Measurements from ENCODE around the gene EIF4G3.

Gene EIF4G3

GRCh38 chr1:20997602-20998224 lies 179.0 kb downstream of the EIF4G3 start:
- H2BK15ac ChIP-seq (ENCODE audit: low read depth, poor library complexity, severe bottlenecking), result no peak overlapping the region
- no peak overlapping the region for H3K4me2 ChIP-seq (ENCODE audit: low read length, poor library complexity, severe bottlenecking)
- H3K23ac ChIP-seq (ENCODE audit: low read length in 2 of 2), result no peak overlapping the region
- H3K4ac ChIP-seq (ENCODE audit: low read depth in 1 of 2, low read length in 2 of 2), result no peak overlapping the region
- H2BK120ac ChIP-seq (ENCODE audit: low read depth, low read length), result no peak overlapping the region
- DNase-seq, result no peak
- H3K27me3 ChIP-seq (ENCODE audit: control insufficient read depth in 1 of 2, insufficient read depth in 1 of 2, low read length in 2 of 2), result no peaks in the 10 kb centered on the region
- H3K9ac ChIP-seq (ENCODE audit: low read length), result no peak overlapping the region
- no peak overlapping the region for H3K27ac ChIP-seq (ENCODE audit: low read length, poor library complexity, severe bottlenecking)
- H3K36me3 ChIP-seq (ENCODE audit: control insufficient read depth in 1 of 2, insufficient read depth in 2 of 2, low read depth in 1 of 2, low read length in 2 of 2), result peaks cover 0 to 5% of the 10 kb centered on the region in 2 experiments
- H3K9me3 ChIP-seq (ENCODE audit: control insufficient read depth, low read length), result no peaks in the 10 kb centered on the region
- H3K4me1 ChIP-seq (ENCODE audit: control insufficient read depth, insufficient read depth, low read depth, low read length), result no peaks in the 10 kb centered on the region
- H3K4me3 ChIP-seq (ENCODE audit: insufficient read depth in 1 of 2, low read depth in 1 of 2, low read length in 2 of 2), result no peak overlapping the region
- WGBS, result 95% methylated on average over 2 of the region's 3 CpGs
- H2BK12ac ChIP-seq (ENCODE audit: low read length in 2 of 2), result no peak overlapping the region
- H3K79me1 ChIP-seq (replicated peaks; ENCODE audit: low read length, poor library complexity, severe bottlenecking), result peaks cover 17% of the 10 kb centered on the region
- H4K8ac ChIP-seq (ENCODE audit: low read length), result no peak overlapping the region
- H2BK5ac ChIP-seq (ENCODE audit: low read depth, low read length, poor library complexity, severe bottlenecking), result no peak overlapping the region
- H3K14ac ChIP-seq (ENCODE audit: low read length in 2 of 2), result no peak overlapping the region
- no peak overlapping the region for H2AFZ ChIP-seq (ENCODE audit: low read depth, low read length)
- H4K91ac ChIP-seq (ENCODE audit: low read length), result no peak overlapping the region
- H3K18ac ChIP-seq (ENCODE audit: low read depth in 1 of 2, low read length in 2 of 2), result no peak overlapping the region
- no peak overlapping the region for H2AK5ac ChIP-seq (ENCODE audit: low read length, severe bottlenecking)

GRCh38 chr1:20996554-20996953 lies 180.1 kb downstream of the EIF4G3 start:
- Histone ChIP-seq H3K18ac (ENCODE audit: low read depth in 1 of 2, low read length in 2 of 2) (no peak overlapping the region), H3K4me2 (ENCODE audit: low read length, poor library complexity, severe bottlenecking) (no peak overlapping the region), H3K4me3 (ENCODE audit: insufficient read depth in 1 of 2, low read depth in 1 of 2, low read length in 2 of 2) (no peak overlapping the region), H3K4me1 (ENCODE audit: control insufficient read depth, insufficient read depth, low read depth, low read length) (no peaks in the 10 kb centered on the region), H2BK12ac (ENCODE audit: low read length in 2 of 2) (no peak overlapping the region), H3K4ac (ENCODE audit: low read depth in 1 of 2, low read length in 2 of 2) (no peak overlapping the region), H2BK5ac (ENCODE audit: low read depth, low read length, poor library complexity, severe bottlenecking) (no peak overlapping the region), H3K9ac (ENCODE audit: low read length) (no peak overlapping the region), H4K91ac (ENCODE audit: low read length) (no peak overlapping the region), H3K79me1 (replicated peaks; ENCODE audit: low read length, poor library complexity, severe bottlenecking) (peaks cover 15% of the 10 kb centered on the region), H4K8ac (ENCODE audit: low read length) (no peak overlapping the region), H3K23ac (ENCODE audit: low read length in 2 of 2) (no peak overlapping the region), H3K27me3 (ENCODE audit: control insufficient read depth in 1 of 2, insufficient read depth in 1 of 2, low read length in 2 of 2) (no peaks in the 10 kb centered on the region), H2AFZ (ENCODE audit: low read depth, low read length) (no peak overlapping the region), H2AK5ac (ENCODE audit: low read length, severe bottlenecking) (no peak overlapping the region), H3K27ac (ENCODE audit: low read length, poor library complexity, severe bottlenecking) (no peak overlapping the region), H3K14ac (ENCODE audit: low read length in 2 of 2) (no peak overlapping the region), H2BK15ac (ENCODE audit: low read depth, poor library complexity, severe bottlenecking) (no peak overlapping the region), H2BK120ac (ENCODE audit: low read depth, low read length) (no peak overlapping the region), H3K36me3 (ENCODE audit: control insufficient read depth in 1 of 2, insufficient read depth in 2 of 2, low read depth in 1 of 2, low read length in 2 of 2) (peaks cover 0 to 5% of the 10 kb centered on the region in 2 experiments), H3K9me3 (ENCODE audit: control insufficient read depth, low read length) (no peaks in the 10 kb centered on the region)
- no peak for DNase-seq

GRCh38 chr1:20993716-20994575 lies 182.8 kb downstream of the EIF4G3 start:
- no peak overlapping the region for H3K23ac ChIP-seq (ENCODE audit: low read length in 2 of 2)
- no peak overlapping the region for H4K91ac ChIP-seq (ENCODE audit: low read length)
- H2AFZ ChIP-seq (ENCODE audit: low read depth, low read length), result no peak overlapping the region
- H3K14ac ChIP-seq (ENCODE audit: low read length in 2 of 2), result no peak overlapping the region
- peaks cover 22% of the 10 kb centered on the region for H3K79me1 ChIP-seq (replicated peaks; ENCODE audit: low read length, poor library complexity, severe bottlenecking)
- no peak overlapping the region for H3K4me3 ChIP-seq (ENCODE audit: insufficient read depth in 1 of 2, low read depth in 1 of 2, low read length in 2 of 2)
- no peak overlapping the region for H3K9ac ChIP-seq (ENCODE audit: low read length)
- no peak overlapping the region for H3K27ac ChIP-seq (ENCODE audit: low read length, poor library complexity, severe bottlenecking)
- H3K36me3 ChIP-seq (ENCODE audit: control insufficient read depth in 1 of 2, insufficient read depth in 2 of 2, low read depth in 1 of 2, low read length in 2 of 2), result peaks cover 4 to 6% of the 10 kb centered on the region in 2 experiments
- H2AK5ac ChIP-seq (ENCODE audit: low read length, severe bottlenecking), result no peak overlapping the region
- no peak overlapping the region for H2BK12ac ChIP-seq (ENCODE audit: low read length in 2 of 2)
- H3K18ac ChIP-seq (ENCODE audit: low read depth in 1 of 2, low read length in 2 of 2), result no peak overlapping the region
- no peak overlapping the region for H4K8ac ChIP-seq (ENCODE audit: low read length)
- no peaks in the 10 kb centered on the region for H3K27me3 ChIP-seq (ENCODE audit: control insufficient read depth in 1 of 2, insufficient read depth in 1 of 2, low read length in 2 of 2)
- H3K9me3 ChIP-seq (ENCODE audit: control insufficient read depth, low read length), result no peaks in the 10 kb centered on the region
- no peak overlapping the region for H2BK15ac ChIP-seq (ENCODE audit: low read depth, poor library complexity, severe bottlenecking)
- no peak for DNase-seq
- H2BK5ac ChIP-seq (ENCODE audit: low read depth, low read length, poor library complexity, severe bottlenecking), result no peak overlapping the region
- no peak overlapping the region for H2BK120ac ChIP-seq (ENCODE audit: low read depth, low read length)
- no peaks in the 10 kb centered on the region for H3K4me1 ChIP-seq (ENCODE audit: control insufficient read depth, insufficient read depth, low read depth, low read length)
- H3K4ac ChIP-seq (ENCODE audit: low read depth in 1 of 2, low read length in 2 of 2), result no peak overlapping the region
- WGBS, result 96% methylated on average over 5 of the region's 5 CpGs
- no peak overlapping the region for H3K4me2 ChIP-seq (ENCODE audit: low read length, poor library complexity, severe bottlenecking)

- Histone ChIP-seq H3K4me1 (ENCODE audit: control insufficient read depth, insufficient read depth, low read depth, low read length) (no peaks in the 10 kb centered on the region), H2BK15ac (ENCODE audit: low read depth, poor library complexity, severe bottlenecking) (no peak overlapping the region), H3K36me3 (ENCODE audit: control insufficient read depth in 1 of 2, insufficient read depth in 2 of 2, low read depth in 1 of 2, low read length in 2 of 2) (peaks cover 4 to 6% of the 10 kb centered on the region in 2 experiments), H3K79me1 (replicated peaks; ENCODE audit: low read length, poor library complexity, severe bottlenecking) (peaks cover 23% of the 10 kb centered on the region), H3K18ac (ENCODE audit: low read depth in 1 of 2, low read length in 2 of 2) (no peak overlapping the region), H4K91ac (ENCODE audit: low read length) (no peak overlapping the region), H3K27me3 (ENCODE audit: control insufficient read depth in 1 of 2, insufficient read depth in 1 of 2, low read length in 2 of 2) (no peaks in the 10 kb centered on the region), H3K23ac (ENCODE audit: low read length in 2 of 2) (no peak overlapping the region), H3K14ac (ENCODE audit: low read length in 2 of 2) (no peak overlapping the region), H4K8ac (ENCODE audit: low read length) (no peak overlapping the region), H3K4me3 (ENCODE audit: insufficient read depth in 1 of 2, low read depth in 1 of 2, low read length in 2 of 2) (no peak overlapping the region), H2BK12ac (ENCODE audit: low read length in 2 of 2) (no peak overlapping the region), H2AFZ (ENCODE audit: low read depth, low read length) (no peak overlapping the region), H3K4ac (ENCODE audit: low read depth in 1 of 2, low read length in 2 of 2) (no peak overlapping the region), H3K9me3 (ENCODE audit: control insufficient read depth, low read length) (no peaks in the 10 kb centered on the region), H2BK5ac (ENCODE audit: low read depth, low read length, poor library complexity, severe bottlenecking) (no peak overlapping the region), H3K4me2 (ENCODE audit: low read length, poor library complexity, severe bottlenecking) (no peak overlapping the region), H3K9ac (ENCODE audit: low read length) (no peak overlapping the region), H2BK120ac (ENCODE audit: low read depth, low read length) (no peak overlapping the region), H2AK5ac (ENCODE audit: low read length, severe bottlenecking) (no peak overlapping the region), H3K27ac (ENCODE audit: low read length, poor library complexity, severe bottlenecking) (no peak overlapping the region)
- DNase-seq, result peak; percentile 79
- 45% methylated on average over 1 of the region's 2 CpGs for WGBS
These were observed 184.2 kb downstream of the EIF4G3 start for GRCh38 chr1:20992322-20993056.

Measured in mesenchymal stem cell (in vitro differentiated cells and primary cell).